NCI-H1694 treated with DMSO at 0.1 percent for 48 hours (cell line): Measurements from ENCODE around the gene RASSF7.

Experiments used
- DNase-seq: peaks from one replicate; lab custom pipeline; 2025; lab: John Stamatoyannopoulos, UW

Gene RASSF7

DNA sequence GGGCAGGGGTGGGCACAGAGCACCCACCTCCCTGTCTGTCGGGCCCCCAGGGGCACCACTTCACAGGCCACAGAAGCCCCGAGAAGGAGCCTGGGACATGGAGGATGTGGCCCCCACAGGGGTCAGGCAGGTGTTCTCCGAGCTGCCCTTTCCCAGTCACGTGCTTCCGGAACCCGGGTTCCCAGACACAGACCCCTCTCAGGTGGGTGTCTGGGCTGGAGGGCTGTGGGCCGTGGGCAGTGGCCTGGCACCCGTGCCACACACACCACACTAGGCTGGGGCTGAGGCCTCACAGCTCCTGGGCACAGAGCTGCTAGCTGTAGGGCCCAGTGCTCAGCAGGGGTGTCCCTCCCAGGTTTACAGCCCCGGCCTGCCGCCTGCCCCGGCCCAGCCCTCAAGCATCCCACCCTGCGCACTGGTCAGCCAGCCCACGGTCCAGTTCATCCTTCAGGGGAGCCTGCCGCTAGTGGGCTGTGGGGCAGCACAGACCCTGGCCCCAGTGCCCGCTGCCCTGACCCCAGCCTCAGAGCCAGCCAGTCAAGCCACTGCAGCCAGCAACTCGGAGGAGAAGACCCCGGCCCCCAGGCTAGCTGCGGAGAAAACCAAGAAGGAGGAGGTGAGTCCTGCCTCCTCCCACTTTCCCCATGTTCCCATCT, 49.5 kb downstream of the RASSF7 start:
- no peak for DNase-seq

GRCh38 chr11:611001-611996, 50.5 kb downstream of the RASSF7 start:
- DNase-seq, result no peak

- no peak for DNase-seq
Observed at GRCh38 chr11:612201-612960, 51.6 kb downstream of the RASSF7 start.

GRCh38 chr11:612961-613300, 52.2 kb downstream of the RASSF7 start:
- no peak for DNase-seq

GRCh38 chr11:613369-613968, 52.7 kb downstream of the RASSF7 start:
- DNase-seq, result no peak
